Activated CD8-positive, alpha-beta memory T cell treated with anti-CD3 and anti-CD28 coated beads, Interleukin-2, amount 10 ng/mL, durations not matched to agents 7 days and 5 days (primary cell): ENCODE measurements around the gene PPT2. TPM values are rescaled to one million over a fixed set of nuclear protein-coding genes. Genes with fewer than 3 reads are reported as not detected.
"Not testable (repeated sequence)": the region's sequence is repeated elsewhere in the genome, so short reads cannot be mapped to it uniquely, and the experiment has no call there.

Experiments
- ATAC-seq: fragments of 150-1000 bp; cut with Tn5 transposase; one replicate; pipeline ENCODE4 v1.10.0; 2021; ENCODE audit warnings: moderate library complexity
- CTCF ChIA-PET: fragments of 350-600 bp; sonication (Branson Sonifier 250); formaldehyde crosslinking; loops from one replicate; lab custom pipeline; 2021; ENCODE audit warnings: antibody characterized with exemption; lab: Charles Lee
- DNase-seq: peaks from one replicate; pipeline ENCODE4 v3.0.0-alpha.2; 2020
- H3K27ac Mint-ChIP-seq: one replicate; pipeline ENCODE4 v1.8.0; 2021; ENCODE audit warnings: mild to moderate bottlenecking, mixed read lengths
- H3K27me3 Mint-ChIP-seq: one replicate; pipeline ENCODE4 v1.8.0; 2021; ENCODE audit warnings: mixed read lengths
- H3K36me3 Mint-ChIP-seq: one replicate; pipeline ENCODE4 v1.8.0; 2021; ENCODE audit warnings: mild to moderate bottlenecking, mixed read lengths
- H3K4me1 Mint-ChIP-seq: one replicate; pipeline ENCODE4 v1.8.0; 2021; ENCODE audit warnings: mixed read lengths
- H3K4me3 Mint-ChIP-seq: one replicate; pipeline ENCODE4 v1.8.0; 2021; ENCODE audit warnings: mild to moderate bottlenecking, moderate library complexity, mixed read lengths
- H3K9me3 Mint-ChIP-seq: one replicate; pipeline ENCODE4 v1.8.0; 2022; ENCODE audit warnings: low read depth, mixed read lengths
- total RNA-seq, 2 experiments: library from RNA; stranded (reverse); gene quantifications; one replicate each; pipeline ENCODE4 v1.2.3, GENCODE V29; 2021

Gene PPT2
- total RNA-seq, 2 experiments from 2014 or later = 13.9 to 21.9 TPM

DNA sequence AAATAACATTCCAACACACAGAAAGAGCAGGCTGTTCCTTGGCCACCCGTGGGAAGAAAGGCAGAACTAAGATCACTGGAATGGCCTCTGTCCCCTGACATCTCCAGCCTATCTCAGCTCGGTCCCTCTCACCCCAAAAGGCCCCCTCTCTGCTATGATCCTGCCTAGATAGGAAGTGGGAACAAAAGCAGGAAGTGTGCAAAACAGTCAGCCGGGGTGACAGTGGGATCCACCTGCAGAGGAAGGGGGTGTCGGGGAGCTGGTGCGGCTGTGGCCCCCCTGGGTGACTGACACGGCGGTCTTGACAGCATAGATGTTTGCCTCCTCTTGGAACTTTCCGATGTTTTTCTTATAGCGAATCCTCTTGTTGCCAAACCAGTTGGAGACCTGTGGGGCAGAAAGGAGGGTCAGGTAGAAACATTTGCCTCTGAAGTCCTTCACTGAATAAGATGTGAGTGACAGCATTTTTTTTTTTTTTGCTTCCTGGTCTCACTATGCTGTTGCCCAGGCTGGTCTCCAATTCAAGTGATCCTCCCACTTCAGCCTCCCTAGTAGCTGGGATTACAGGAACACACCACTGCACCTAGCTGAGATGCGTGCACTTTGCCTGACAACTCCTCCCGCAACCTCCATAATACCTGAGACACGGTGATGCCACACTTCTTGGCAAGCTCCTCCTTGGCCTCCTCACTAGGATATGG lies 33.2 kb downstream of the PPT2 start:
- Mint-ChIP-seq H3K9me3 (no peaks in the 10 kb centered on the region), H3K4me3 (peak overlapping the region; percentile 32), H3K27me3 (no peaks in the 10 kb centered on the region), H3K36me3 (peaks cover 46% of the 10 kb centered on the region), H3K27ac (peak overlapping the region; percentile 87), H3K4me1 (peaks cover 37% of the 10 kb centered on the region)
- DNase-seq = no peak
- CTCF ChIA-PET = no interaction called here
- ATAC-seq = no peak

DNA sequence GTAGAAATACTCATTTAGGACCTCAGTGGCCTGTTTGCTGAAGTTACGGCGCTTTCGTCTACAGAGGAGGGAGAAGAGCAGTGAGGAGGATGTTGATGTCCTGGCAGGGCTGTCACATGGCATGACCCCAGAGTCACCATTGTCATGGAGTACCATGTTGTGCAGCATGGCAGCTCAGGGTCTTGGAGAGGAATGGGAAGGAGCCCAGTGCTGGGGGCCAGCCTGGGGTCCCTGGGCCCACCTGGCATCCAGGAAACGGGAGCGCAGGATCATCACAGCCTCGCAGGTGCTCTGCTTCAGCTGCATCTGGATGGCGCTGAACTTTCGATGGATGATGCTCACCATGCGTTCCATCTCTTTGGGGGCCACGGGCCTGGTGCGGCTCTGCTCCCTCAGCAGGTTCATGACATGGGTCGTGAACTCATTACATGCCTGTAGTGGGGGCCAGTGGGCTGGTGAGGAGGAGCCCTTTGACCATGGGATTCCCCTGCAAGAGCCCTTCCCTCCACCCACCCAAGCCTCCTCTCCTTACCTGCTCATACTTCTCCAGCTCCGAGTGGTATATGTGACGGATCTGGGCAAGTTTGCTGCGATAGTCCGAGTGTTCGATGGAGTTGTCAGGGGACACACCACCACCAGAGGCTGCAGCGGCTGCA lies 33.9 kb downstream of the PPT2 start:
- Mint-ChIP-seq H3K27ac (peak overlapping the region; percentile 79), H3K36me3 (peaks cover 45% of the 10 kb centered on the region), H3K4me1 (peaks cover 38% of the 10 kb centered on the region), H3K4me3 (peak overlapping the region; percentile 32)
- H3K9me3 Mint-ChIP-seq, DNase-seq, ATAC-seq, H3K27me3 Mint-ChIP-seq: not testable (repeated sequence)
- CTCF ChIA-PET = interaction anchor here (1.1 kb wide), 1 partner anchor 140 kb away, joined by 3 read pairs; no protein-coding TSS in a partner anchor

DNA sequence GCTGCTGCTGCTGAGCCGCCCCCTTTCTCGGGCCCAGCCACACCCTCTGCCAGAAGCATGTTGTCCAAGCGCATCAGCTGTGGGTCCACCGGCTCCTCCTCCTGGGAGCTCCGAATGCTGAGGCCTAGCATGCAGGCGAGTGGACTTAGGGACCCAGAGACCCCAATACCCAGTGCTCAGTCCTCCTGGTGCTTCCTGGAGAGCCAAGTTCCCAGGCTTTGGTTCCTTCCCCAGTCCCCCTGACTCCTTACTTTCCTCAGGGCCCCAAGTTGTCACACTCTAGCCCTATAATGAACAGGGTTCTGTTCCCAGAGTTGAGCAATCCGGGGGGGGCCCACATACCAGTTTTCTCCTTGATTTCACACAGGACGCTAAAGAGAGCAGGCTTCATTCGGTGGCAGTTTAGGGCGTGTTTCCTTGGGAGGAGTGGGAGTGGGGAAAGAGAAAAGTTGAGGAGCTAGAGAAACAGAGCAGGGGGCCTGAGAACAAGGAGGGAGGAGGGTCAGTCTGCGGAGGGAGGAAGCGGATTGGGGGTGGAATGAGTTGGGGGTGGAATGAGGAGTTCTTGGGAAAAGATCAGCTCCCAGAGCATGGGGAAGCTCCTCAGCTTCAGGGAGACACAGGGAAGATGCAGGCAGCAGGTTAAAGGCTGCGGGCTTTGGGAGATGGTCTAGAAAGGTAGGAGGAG lies 34.6 kb downstream of the PPT2 start:
- H3K4me1 Mint-ChIP-seq = peaks cover 41% of the 10 kb centered on the region
- DNase-seq = no peak

DNA sequence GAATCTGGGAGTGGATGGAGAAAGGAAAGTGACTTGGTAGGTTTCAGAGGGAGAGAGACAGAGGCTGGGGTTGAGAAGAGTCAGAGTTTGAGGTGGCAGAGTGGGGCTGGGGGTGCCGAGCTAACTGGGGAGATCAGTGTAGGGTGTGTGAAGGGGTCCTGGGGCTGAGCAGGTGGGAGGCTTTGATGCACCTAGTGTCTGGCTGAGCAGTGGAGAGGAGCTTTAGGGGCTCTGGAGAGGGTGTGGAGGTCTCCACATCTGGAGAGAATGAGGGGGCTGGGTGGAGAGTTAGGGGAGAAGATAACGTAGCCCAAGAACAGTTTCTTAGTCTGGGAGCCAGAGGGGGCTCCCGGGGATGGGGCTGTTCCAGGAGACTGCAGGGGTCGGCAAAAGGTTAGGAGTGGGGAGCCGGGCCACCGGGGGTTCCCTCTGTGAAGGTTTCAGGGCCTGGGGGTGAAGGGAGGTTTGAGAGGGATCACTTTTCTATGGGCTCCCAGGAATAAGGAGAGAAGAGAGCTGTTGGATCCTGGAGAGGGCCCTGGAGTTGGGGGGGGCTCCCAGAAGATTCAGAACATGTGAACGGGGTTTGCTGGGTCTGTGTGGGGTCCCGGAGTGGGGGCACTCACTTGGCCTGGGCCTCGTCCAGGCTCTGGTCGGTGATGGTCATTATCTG lies 35.3 kb downstream of the PPT2 start:
- CTCF ChIA-PET = interaction anchor here (0.6 to 1.1 kb wide), 3 partner anchors 10 to 382 kb away, joined by 3 read pairs; no protein-coding TSS in a partner anchor
- DNase-seq = no peak
- Mint-ChIP-seq H3K36me3 (peaks cover 45% of the 10 kb centered on the region), H3K4me1 (peaks cover 48% of the 10 kb centered on the region), H3K9me3 (no peaks in the 10 kb centered on the region), H3K4me3 (peak overlapping the region; percentile 72), H3K27me3 (no peaks in the 10 kb centered on the region), H3K27ac (peak overlapping the region; percentile 75)
- ATAC-seq = no peak

More for the DNA sequence above, 34.6 kb downstream of the PPT2 start:
- CTCF ChIA-PET = interaction anchor here (0.8 to 1.1 kb wide), 2 partner anchors 9 to 141 kb away, joined by 3 read pairs; no protein-coding TSS in a partner anchor
- ATAC-seq = no peak
- Mint-ChIP-seq H3K27ac (peak overlapping the region; percentile 75), H3K9me3 (no peaks in the 10 kb centered on the region), H3K4me3 (peak overlapping the region; percentile 72), H3K27me3 (no peaks in the 10 kb centered on the region), H3K36me3 (peaks cover 45% of the 10 kb centered on the region)

DNA sequence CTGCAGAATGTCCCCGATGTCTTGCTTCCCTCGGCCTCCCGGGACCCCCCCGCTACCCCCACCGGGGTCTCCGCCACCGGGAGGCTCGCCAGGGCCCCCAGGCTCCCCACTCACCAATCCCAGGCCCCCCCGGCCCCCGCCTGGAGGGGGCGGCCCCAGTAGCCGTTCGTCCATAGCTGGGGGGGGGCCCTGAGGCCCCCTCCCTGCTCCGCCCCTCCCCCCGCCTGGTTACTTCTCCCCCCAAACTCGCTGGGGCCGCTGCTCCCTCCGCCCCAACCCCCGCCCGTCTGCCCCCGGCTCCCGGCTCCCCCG lies 35.8 kb downstream of the PPT2 start:
- ATAC-seq = no peak
- H3K27ac Mint-ChIP-seq = peak overlapping the region; percentile 75
- no peaks in the 10 kb centered on the region for H3K9me3 Mint-ChIP-seq
- no peak for DNase-seq
- H3K4me1 Mint-ChIP-seq = peaks cover 51% of the 10 kb centered on the region
- no peaks in the 10 kb centered on the region for H3K27me3 Mint-ChIP-seq
- CTCF ChIA-PET = no interaction called here
- H3K4me3 Mint-ChIP-seq = peak overlapping the region; percentile 72
- H3K36me3 Mint-ChIP-seq = peaks cover 45% of the 10 kb centered on the region

DNA sequence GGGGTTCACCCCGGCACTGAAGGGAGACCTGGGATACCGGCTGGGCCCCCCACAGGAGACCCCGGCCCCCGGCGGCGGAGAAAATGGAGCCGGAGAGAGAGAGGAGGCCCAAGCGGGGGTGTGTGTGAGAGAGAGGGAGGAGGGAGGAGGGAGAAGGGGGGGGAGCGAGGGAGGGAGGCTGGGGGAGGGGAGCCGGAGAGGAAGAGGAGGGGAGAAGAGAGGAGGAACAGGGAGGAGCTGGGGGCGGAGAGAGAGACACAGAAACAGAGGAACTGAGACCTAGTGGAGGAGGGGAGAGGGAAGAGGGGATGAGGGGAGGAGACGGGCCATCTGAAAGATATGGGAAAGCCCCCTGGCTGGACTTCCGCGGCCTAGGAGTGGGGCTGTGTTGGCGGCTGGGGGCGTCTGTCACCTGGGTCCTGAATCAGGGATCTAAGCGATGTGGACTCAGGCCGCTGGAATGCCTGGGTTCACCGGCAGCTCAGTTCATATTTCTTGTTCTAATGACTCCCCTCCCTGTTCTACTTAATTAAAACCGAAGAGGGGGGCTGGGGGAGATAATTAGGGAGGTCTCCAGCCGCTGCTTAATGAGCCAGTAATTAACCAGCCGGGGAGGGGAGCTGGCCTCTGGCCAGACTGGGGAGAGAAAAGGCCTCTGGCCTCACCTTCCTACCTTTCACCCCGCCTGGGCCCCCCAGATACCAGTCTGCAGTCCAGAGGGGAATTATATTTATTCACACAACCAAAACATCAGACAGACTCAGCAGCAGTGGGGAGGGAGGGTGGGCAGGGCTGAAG lies 36.3 kb downstream of the PPT2 start, which contains the start of gene PBX2:
PBX2 (minus strand) TSS at position 149 of the 798 bp plus-strand sequence. CDS start 287 bp downstream, outside the sequence.
- Mint-ChIP-seq H3K27me3 (no peaks in the 10 kb centered on the region), H3K27ac (peak within 1 kb of the TSS; percentile 95), H3K4me3 (peak within 1 kb of the TSS; percentile 98), H3K4me1 (peaks cover 55% of the 10 kb centered on the region), H3K36me3 (peaks cover 45% of the 10 kb centered on the region), H3K9me3 (no peaks in the 10 kb centered on the region)
- DNase-seq (peak; percentile 92), ATAC-seq (peak; percentile 67)
- CTCF ChIA-PET = interaction anchor here (4.2 kb wide), 1 partner anchor 12 kb away, joined by 31 read pairs; the partner anchor contains the start of genes AGPAT1 and RNF5

DNA sequence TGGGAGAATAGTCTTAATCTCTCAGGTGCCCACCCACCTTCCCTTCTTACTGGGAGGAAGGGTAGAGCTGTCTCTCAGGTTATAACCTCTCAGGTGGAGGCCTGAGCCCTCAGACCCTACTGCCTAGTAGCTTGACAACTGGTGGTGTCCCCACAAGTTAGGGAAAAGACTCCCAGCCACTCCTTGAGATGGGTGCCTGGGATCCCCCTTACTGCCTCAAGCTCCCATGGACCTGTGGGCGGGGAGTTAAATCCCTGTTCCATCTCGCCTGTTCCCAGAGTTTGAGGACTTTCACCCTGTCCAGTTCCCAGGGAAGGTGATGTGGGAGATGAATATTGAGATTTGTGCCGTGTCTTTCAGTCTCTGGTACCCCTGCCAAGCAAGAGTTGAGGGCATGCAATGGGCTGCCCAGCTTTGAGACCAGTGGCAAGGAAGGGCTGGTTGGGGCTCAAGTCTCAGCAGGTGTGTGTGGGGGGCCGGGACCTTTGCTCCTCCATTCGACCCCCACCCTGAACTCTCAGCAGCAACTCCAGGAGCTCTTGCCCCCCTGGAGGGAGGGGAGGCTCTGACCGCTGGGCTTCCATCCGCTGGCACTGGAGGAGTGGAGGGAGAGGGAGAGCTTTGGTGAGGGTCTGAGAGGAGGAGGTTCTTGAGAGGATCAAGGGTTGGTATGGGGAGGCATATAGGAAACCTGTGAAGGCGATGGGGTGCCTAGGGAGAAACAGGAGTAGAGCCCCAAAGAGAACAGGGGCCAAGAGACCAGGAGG lies 37.2 kb downstream of the PPT2 start:
- CTCF ChIA-PET = interaction anchor here (4.2 kb wide), 1 partner anchor 13 kb away, joined by 31 read pairs; the partner anchor contains the start of genes AGPAT1 and RNF5
- ATAC-seq = no peak
- H3K4me1 Mint-ChIP-seq = peaks cover 50% of the 10 kb centered on the region
- DNase-seq = no peak
- H3K9me3 Mint-ChIP-seq = no peaks in the 10 kb centered on the region
- peak overlapping the region; percentile 95 for H3K27ac Mint-ChIP-seq
- no peaks in the 10 kb centered on the region for H3K27me3 Mint-ChIP-seq
- H3K4me3 Mint-ChIP-seq = peak overlapping the region; percentile 98
- H3K36me3 Mint-ChIP-seq = peaks cover 40% of the 10 kb centered on the region

DNA sequence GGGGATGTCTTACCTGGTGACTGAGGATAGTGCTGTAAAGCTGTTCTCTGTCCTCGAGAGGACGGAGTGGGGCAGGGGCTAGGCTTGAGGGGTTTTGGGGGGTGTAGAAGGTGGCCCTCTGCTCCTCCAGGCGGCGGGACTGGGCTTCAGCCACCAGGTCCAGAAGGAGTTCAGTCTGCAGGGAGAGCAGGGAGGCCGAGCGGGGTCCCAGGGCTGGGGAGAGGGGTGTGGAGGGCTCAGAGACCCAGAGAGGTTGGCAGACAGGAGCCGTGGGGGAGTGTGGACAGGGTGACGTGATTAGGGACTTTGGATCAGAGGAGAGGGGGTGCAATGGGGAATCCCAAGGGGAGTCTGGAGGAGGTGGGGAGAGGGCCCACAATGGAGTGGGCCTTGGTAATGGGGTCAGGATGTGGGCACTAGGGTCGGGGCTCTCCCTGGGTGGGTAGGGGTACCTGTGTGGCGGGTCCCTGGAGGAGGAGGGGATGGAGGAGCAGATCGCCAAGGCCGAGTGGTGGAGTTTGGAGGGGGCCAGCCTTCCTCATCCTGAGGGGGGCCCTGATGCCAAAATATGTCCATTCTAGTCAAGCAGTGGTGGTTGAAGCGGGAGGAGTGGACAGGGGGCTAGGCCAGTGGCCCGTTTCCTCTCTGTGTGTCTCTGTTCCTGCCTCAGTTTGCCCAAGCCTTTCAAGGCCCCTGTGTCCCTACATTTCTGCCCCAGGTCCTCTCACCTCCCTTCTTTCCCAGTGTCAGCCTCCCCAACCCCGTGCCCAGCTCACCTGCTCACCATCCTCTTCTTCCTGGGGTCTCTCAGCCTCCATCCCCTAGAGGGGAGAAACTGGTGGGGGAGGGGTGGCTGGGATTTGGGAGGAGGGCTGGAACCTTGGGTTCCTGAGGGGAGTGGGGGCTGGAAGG lies 38.0 kb downstream of the PPT2 start:
- Mint-ChIP-seq H3K27ac (peak overlapping the region; percentile 95), H3K4me3 (peak overlapping the region; percentile 98), H3K9me3 (no peaks in the 10 kb centered on the region), H3K27me3 (no peaks in the 10 kb centered on the region), H3K36me3 (peaks cover 33% of the 10 kb centered on the region), H3K4me1 (peaks cover 45% of the 10 kb centered on the region)
- DNase-seq (no peak), ATAC-seq (no peak)
- CTCF ChIA-PET = interaction anchor here (1.2 to 4.2 kb wide), 6 partner anchors 9 to 780 kb away, joined by 3 to 31 read pairs (median 5); partner anchors contain the start of genes AGPAT1, ATF6B and RNF5

DNA sequence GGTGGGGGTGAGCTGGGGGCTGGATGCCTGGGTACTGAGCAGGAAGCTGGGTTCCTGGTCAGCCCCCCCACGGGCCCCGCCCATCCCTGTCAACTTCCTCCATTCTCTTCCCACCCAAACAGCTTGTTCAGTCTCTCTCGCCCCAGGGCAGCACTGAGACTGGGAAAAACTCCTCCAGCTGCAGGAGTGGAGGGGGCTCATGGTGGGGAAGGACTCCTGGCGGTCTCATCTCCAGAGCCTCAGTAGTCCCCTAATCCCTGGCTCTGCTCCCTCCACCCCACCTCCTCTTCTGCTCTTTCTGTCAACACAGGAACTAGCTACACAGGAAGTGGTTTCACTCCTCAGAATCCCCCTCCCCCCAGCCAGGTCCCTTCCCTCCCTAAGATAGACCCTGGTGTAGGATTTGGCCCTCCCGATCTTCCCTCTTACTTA lies 38.7 kb downstream of the PPT2 start, which contains the start of gene GPSM3:
GPSM3 (minus strand) TSS at position 36 of the 432 bp plus-strand sequence. CDS start 130 bp downstream, outside the sequence.
- peaks cover 40% of the 10 kb centered on the region for H3K4me1 Mint-ChIP-seq
- H3K36me3 Mint-ChIP-seq = peaks cover 26% of the 10 kb centered on the region
- H3K9me3 Mint-ChIP-seq = no peaks in the 10 kb centered on the region
- CTCF ChIA-PET = interaction anchor here (1.2 to 4.2 kb wide), 6 partner anchors 10 to 779 kb away, joined by 3 to 31 read pairs (median 5); partner anchors contain the start of genes AGPAT1, ATF6B and RNF5
- no peak for ATAC-seq
- peak; percentile 78 for DNase-seq
- peak within 1 kb of the TSS; percentile 98 for H3K4me3 Mint-ChIP-seq
- H3K27me3 Mint-ChIP-seq = no peaks in the 10 kb centered on the region
- H3K27ac Mint-ChIP-seq = peak within 1 kb of the TSS; percentile 95

DNA sequence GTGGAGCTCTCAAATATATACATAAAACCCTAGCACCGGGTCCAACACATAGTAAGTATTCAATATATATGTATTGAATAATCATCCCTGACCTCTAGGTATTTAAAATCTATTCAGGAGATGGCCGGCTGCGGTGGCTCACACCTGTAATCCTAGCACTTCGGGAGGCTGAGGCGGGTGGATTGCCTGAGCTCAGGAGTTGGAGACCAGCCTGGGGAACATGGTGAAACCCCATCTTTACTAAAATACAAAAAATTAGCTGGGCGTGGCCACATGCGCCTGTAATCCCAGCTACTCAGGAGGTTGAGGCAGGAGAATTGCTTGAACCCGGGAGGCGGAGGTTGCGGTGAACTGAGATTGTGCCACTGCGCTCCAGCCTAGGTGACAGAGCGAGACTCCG lies 39.2 kb downstream of the PPT2 start:
- H3K4me3 Mint-ChIP-seq = peak overlapping the region; percentile 98
- peak overlapping the region; percentile 95 for H3K27ac Mint-ChIP-seq
- not testable (repeated sequence) for DNase-seq, H3K9me3 Mint-ChIP-seq, ATAC-seq, H3K27me3 Mint-ChIP-seq
- H3K4me1 Mint-ChIP-seq = peaks cover 36% of the 10 kb centered on the region
- CTCF ChIA-PET = interaction anchor here (1.2 to 4.2 kb wide), 6 partner anchors 11 to 779 kb away, joined by 3 to 31 read pairs (median 5); partner anchors contain the start of genes AGPAT1, ATF6B and RNF5
- peaks cover 23% of the 10 kb centered on the region for H3K36me3 Mint-ChIP-seq
